Cardiac fibroblast (primary cell): ENCODE data around the gene SLC6A18.

ENCODE experiments used
- DNase-seq, 2 donors: peaks; one replicate each; pipeline versions ENCODE4 v3.0.0 to v3.0.0-alpha.2; 2010; ENCODE audit warnings: low read depth in 2 of 2
- H3K4me3 ChIP-seq, 2 donors: replicated peaks in 1 of 2; 1 replicate in 1 of 2; 2 replicates in 1 of 2; pipeline ENCODE4 v1.5.1; 2011; ENCODE audit warnings: low read depth in 2 of 2, low read length in 2 of 2, mild to moderate bottlenecking in 2 of 2, moderate library complexity in 1 of 2
- TF ChIP-seq, protein P1 (sequence below): IDR thresholded peaks from one replicate; pipeline ENCODE4 v1.5.1; 2011; ENCODE audit warnings: low read depth, mild to moderate bottlenecking, low read length, inconsistent platforms

Gene SLC6A18

GRCh38 chr5:1183424-1184162, 41.6 kb upstream of the SLC6A18 start:
- no peak for DNase-seq
- no peak overlapping the region for H3K4me3 ChIP-seq
- TF ChIP-seq, protein P1, sequence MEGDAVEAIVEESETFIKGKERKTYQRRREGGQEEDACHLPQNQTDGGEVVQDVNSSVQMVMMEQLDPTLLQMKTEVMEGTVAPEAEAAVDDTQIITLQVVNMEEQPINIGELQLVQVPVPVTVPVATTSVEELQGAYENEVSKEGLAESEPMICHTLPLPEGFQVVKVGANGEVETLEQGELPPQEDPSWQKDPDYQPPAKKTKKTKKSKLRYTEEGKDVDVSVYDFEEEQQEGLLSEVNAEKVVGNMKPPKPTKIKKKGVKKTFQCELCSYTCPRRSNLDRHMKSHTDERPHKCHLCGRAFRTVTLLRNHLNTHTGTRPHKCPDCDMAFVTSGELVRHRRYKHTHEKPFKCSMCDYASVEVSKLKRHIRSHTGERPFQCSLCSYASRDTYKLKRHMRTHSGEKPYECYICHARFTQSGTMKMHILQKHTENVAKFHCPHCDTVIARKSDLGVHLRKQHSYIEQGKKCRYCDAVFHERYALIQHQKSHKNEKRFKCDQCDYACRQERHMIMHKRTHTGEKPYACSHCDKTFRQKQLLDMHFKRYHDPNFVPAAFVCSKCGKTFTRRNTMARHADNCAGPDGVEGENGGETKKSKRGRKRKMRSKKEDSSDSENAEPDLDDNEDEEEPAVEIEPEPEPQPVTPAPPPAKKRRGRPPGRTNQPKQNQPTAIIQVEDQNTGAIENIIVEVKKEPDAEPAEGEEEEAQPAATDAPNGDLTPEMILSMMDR = no peak

- H3K4me3 ChIP-seq = no peak overlapping the region
- DNase-seq = no peak
- TF ChIP-seq, protein P1 = no peak
These were observed 41.1 kb upstream of the SLC6A18 start for GRCh38 chr5:1184163-1184470.

DNA sequence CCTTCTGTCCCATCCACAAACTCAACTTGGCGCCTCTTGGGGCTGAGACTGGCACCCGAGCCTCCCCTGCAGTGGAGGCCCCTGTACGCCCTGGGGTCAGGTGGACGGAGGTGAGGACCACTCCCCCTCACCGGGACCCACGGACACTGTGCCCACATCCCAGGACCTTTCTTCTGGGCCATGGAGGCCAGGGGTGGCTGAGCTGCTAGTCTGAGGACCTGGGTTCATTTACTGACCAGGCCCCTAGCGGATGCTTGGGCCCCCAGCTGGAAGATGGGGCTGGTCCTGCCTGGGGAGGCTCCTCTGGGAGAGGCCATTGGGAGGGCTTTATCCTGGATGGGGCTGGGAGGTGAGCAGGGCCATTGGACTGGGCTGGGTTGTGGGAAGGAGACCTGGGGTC, 40.7 kb upstream of the SLC6A18 start:
- H3K4me3 ChIP-seq = no peak overlapping the region
- DNase-seq = no peak
- TF ChIP-seq, protein P1 = no peak

- DNase-seq = no peak
- TF ChIP-seq, protein P1 = no peak
- H3K4me3 ChIP-seq = no peak overlapping the region
These were observed 40.0 kb upstream of the SLC6A18 start for GRCh38 chr5:1185038-1185627.

DNA sequence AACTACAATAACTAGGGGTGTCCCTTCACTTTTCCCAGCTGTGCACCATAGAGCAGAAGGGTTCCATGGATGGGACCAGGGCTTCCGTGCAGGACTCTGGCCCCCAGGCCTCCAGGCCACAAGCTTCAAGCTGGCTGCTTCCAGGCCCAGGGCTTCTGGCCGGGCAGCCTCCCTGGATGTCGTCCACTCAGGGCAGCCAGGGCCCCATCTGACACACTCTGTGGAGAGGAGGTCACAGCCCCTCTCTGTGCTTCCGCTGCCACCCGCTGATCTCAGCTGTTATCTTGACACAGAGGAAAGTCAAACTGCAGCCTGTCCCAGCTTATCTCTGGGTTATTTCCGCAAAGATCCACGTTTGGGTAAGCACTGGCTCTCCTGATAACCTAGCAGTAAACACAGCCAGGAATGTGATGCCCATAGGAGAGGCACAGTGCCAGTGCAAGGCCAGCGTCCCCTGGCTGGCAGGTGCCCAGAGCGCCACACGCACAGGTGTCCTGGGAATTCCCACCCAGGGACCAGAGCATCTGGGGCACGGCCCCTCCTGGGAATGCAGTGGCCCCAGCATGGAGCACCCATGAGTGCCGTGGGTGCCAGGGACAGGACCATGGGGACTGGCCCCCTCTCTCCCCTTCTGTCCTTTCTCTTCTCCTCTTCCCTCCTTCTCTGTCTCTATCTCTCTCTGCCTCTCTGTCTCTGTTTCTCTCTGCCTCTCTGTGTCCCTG, 39.4 kb upstream of the SLC6A18 start:
- no peak overlapping the region for H3K4me3 ChIP-seq
- TF ChIP-seq, protein P1 = no peak
- DNase-seq = no peak

- H3K4me3 ChIP-seq = no peak overlapping the region
- DNase-seq = no peak
- TF ChIP-seq, protein P1 = no peak
These were observed 38.6 kb upstream of the SLC6A18 start for GRCh38 chr5:1186351-1187233.
